Posterior vena cava (tissue), 2 donors: ENCODE measurements around the gene TMEM44. TPM values are rescaled to one million over a fixed set of nuclear protein-coding genes. Genes with fewer than 3 reads are reported as not detected.

Experiments
- DNase-seq: peaks from one replicate; pipeline ENCODE4 v3.0.0-alpha.2; 2020; ENCODE audit warnings: low spot score
- intact Hi-C, 2 donors: fragments of 100-400 bp; cut with DNase I; formaldehyde crosslinking; loops; one replicate each; pipeline versions ENCODE4 v1.14.1 to v1.14.2; 2022 to 2023
- long read RNA-seq, 2 donors: library from polyadenylated mRNA; unstranded; transcript quantifications; one replicate each; pipeline ENCODE4 v2.0.0, GENCODE V29; 2020 to 2021
- total RNA-seq, 2 donors: library from RNA; stranded (reverse); fragmentation: NEBNext Ultra II Directional; extraction: Animal tissue kit (Norgen Biotek cat#: 25700); gene quantifications; one replicate each; pipeline ENCODE4 v1.2.1, GENCODE V29; 2021
- donor health status: DM: yes; HTN: yes; CAD: no.
- donor health status: DM: yes; HTN: yes; CAD: no.

Gene TMEM44, protein sequence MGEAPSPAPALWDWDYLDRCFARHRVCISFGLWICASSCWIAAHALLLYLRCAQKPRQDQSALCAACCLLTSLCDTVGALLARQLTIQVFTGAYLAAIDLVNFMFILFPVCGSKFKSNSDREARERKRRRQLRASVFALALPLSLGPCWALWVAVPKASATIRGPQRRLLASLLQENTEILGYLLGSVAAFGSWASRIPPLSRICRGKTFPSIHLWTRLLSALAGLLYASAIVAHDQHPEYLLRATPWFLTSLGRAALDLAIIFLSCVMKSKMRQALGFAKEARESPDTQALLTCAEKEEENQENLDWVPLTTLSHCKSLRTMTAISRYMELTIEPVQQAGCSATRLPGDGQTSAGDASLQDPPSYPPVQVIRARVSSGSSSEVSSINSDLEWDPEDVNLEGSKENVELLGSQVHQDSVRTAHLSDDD
- total RNA-seq, result 1 to 10 TPM; 9.2 to 9.4 TPM
- long read RNA-seq, donor 1, partial matches to known transcripts, result 1 of 9 reads
- long read RNA-seq, donor 1, other reads (novel, unspliced or antisense), result 4 of 9 reads
- long read RNA-seq, donor 2, partial matches to known transcripts, result 0 of 5 reads
- long read RNA-seq, donor 2, other reads (novel, unspliced or antisense), result 4 of 5 reads

DNA sequence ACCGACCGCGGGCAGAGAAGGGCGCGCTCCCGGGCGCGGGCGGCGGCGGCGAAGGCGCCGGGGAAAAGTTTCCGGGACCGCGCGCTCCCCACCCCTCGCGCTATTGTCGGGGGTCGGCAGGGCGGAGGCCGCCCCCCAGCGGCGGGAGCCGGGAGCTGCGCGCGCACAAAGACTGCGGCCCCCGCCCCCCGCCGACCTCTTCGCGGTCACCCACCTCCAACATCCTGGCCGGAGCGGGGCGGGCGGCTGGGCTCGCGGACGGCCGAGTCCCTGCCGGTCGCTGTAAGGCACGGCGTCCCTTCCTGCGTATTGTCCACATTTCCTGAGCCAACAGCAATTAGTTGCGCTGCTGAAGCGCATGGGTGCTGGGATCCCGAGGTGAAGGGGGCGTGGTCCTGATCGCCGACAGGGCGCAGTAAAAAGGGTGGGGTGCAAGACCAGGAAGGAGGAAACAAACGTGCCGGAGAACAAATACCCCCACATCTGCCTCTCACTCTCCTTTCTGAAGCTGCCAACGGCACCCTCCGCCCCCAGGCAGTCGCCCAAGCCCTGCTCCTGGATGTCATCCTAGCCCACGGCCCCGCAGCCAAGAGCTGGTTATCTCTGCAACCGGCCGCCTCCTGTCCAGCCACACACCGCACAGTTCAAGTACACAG, at the start of gene TMEM44:
TSS of gene TMEM44 (minus strand) at position 71 of the 656 bp plus-strand sequence. CDS start 204 bp downstream, outside the sequence.
- DNase-seq, result peak; percentile 89
- intact Hi-C loops, result loop anchor here in 1 of 2 donors (5.0 kb wide), 1 partner anchor 434 kb away; no protein-coding TSS in a partner anchor

DNA sequence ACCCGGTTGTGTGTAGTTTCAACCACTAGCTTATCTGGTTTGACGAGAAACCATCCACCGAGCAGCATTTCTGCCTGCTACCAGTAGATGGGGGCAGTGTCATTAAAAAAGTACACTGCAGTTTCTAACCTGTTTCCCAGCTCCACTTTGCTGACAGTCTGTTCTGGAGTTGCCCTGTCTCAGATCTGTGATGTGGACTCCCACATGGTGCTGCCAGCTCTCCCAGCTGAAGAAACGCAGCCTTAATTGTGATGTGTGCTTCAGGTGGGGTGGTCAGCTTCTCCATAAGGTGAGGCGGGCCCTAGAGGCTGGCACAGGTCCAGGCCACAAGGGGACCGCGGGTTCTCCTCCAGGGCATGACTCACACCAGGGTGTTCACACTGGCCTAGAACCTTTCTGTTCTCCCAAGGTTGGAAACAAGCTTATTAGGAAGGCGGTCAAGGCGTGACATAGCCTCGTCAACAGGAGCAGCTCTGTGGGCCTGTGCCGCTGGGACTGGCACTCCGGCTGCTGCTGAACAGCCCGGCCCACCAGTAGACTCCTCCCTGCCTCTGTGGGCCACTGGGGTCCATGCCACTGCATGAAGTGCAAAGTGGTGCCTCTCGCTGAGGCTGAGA, 49.6 kb upstream of the TMEM44 start:
- DNase-seq, result peak; percentile 83
- intact Hi-C loops, result loop anchor here in 1 of 2 donors (2.0 to 10.0 kb wide), 3 partner anchors 192 to 842 kb away; no protein-coding TSS in a partner anchor

DNA sequence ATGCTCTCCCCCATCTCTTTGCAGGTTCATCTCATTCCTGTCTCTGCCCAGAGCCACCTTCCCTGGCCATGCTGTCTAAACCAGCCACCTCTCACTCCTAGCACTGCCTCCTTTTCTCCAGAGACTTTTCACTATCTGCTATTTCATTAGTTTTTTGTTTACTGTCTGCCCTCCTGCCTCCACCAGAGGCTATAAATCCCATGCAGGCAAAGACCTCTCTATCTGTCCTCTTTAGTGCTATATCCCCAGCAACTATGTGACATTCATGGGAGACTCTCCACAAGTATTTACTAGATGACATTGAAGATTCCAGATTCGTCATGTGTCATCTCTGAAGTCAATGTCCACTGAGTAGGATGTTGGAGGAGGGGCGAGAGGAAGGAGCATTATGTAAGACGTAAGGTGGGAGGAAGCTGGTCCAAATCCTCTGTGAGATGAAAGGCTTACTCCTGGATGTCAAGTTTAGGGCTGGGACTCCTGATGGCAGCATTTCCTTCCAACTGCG, 49.0 kb upstream of the TMEM44 start:
- DNase-seq, result no peak

DNA sequence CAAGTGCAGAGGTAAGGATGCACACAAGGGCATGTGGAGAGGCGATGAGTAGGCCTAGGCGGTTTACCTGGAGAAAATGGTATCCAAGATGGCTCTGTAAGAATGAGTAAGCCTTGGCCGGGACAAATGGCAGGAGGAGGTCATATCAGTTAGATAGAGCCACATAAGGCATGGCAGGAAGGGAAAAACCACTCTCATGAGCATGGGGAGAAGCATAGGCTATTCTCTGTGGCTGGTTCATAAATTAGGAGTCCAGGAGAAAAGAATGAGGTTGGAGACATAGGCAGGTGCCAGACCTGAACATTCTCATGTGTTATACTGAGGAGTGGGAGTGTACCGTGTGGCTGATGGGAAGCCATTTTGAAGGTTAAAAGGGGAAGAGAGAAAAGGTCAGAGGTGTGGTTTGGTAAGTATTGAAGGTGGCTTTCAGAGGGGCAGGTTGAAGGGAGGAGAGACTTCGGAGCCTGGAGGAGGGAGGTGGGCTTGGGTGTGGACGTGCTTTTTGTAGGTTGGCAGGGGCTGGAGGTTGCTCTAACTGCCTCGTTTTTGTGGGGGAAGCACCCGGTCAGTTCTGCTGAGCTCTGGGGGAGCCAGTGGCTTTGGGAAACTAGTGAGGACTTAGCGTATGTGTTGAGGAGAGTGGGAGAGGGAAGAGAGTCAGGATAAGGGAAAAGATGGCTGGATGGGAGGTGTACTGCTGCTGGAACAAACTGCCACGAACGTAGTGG, 47.8 kb upstream of the TMEM44 start:
- intact Hi-C loops, result loop anchor here in 1 of 2 donors (2.0 to 10.0 kb wide), 3 partner anchors 194 to 844 kb away; no protein-coding TSS in a partner anchor
- DNase-seq, result no peak

More for the DNA sequence above, 49.0 kb upstream of the TMEM44 start:
- intact Hi-C loops, result loop anchor here in 1 of 2 donors (2.0 to 10.0 kb wide), 3 partner anchors 193 to 843 kb away; no protein-coding TSS in a partner anchor

DNA sequence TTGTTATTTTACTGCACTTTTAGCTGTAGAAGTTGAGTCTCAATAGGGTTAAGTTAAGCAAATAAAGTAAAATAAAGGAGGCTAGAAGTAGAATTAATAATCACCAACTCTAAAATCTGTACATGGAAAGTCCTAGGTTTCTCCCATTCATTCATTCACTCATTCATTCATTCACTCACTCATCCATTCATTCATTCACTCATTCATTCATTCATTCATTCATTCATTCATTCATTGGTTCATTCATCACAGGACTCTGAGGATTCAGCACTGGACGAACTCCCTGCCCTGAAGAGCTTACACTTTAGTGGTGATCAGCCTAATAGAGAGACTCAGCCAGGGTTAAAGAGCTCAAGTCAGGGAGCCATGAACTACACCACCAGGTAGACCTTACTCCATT, 43.3 kb upstream of the TMEM44 start:
- DNase-seq, result no peak
- intact Hi-C loops, result loop anchor here in 1 of 2 donors (10.0 kb wide), 1 partner anchor 848 kb away; no protein-coding TSS in a partner anchor

DNA sequence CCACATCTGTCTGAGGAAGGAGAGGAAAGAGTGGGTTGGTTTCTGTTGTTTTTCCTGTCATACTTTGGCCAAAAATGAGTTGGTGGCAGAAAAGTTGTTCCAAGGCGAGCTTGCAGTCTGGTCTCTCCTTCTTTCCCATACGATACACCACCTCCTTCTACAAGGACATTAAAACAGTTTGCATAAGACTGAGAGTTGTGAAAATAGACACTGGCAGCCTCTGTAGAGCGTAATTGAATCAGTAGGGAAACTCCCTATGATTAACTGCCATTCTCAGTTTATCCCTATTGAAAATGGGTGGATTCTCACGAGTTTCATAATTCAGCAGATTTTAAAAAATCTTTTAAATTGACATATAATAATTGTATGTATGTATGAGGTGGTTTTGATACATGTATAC, 42.5 kb upstream of the TMEM44 start:
- no peak for DNase-seq
- intact Hi-C loops, result loop anchor here in 1 of 2 donors (10.0 kb wide), 1 partner anchor 849 kb away; no protein-coding TSS in a partner anchor

DNA sequence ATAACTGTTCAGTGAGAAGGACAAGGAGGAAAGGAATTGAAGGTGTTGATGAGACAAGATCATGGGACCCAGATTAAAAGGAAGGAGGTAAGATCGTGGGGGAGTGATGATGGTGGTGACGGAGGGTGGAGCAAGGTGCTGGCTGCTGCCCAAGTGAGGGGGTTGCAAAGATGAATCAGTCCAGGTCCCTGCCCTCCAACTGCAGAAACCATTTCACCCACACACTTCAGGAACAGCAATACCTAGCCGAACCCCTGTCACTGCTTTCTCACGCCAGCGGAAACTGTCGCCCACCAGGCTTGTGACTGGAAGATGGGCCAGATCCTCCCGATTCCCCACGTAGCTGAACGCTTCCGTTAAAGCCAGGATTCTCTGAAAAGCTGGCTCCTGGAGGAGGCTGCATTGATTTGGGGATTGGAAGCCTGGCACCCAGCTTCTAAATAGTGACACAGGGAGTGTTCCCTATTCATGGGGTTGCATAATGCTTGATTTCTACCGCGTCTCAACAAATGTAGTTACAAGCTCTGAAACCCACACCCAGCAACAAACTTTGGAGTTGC, 41.9 kb upstream of the TMEM44 start:
- intact Hi-C loops, result loop anchor here in 1 of 2 donors (10.0 kb wide), 1 partner anchor 850 kb away; no protein-coding TSS in a partner anchor

DNA sequence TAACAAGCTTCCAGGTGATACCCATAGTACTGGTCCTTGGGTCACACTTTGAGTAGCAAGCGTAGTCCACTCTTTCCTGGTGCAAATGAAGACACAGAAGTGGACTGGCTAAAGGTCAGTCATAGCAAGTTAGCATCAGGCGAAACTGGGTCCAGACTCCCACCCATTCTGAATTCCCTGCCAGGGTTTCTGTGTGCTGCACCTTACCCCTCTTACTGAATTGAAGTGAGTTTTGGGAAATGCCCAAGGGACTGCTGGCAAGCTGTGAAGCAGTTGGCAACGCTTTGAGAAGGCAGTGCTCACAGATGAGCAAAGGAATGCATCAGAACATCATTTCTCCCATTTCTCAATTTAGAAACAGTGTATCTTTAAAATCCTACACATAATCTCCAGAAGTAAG, 40.5 kb upstream of the TMEM44 start:
- intact Hi-C loops, result loop anchor here in 1 of 2 donors (10.0 kb wide), 1 partner anchor 851 kb away; no protein-coding TSS in a partner anchor
- DNase-seq, result no peak

More for the DNA sequence above, 41.9 kb upstream of the TMEM44 start:
- no peak for DNase-seq

DNA sequence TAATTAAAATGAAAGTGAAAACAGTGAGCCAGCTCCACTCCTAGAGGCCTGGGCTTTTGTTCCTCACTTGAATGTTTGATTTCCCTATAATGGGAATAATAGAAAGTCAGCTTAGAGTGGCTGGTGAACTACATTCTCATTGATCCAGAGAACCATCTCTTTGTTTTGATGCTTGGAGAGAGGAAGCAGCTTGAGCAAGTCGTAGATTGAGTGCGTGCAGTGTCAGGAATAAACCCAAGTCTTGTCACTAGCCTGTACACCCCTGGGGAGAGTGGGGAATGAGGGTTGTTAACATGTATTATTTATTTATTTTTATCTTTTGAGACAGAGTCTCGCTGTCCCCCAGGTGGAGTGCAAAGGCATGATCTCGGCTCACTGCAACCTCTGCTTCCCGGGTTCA, 39.7 kb upstream of the TMEM44 start:
- intact Hi-C loops, result loop anchor here in 1 of 2 donors (10.0 kb wide), 1 partner anchor 852 kb away; no protein-coding TSS in a partner anchor
- DNase-seq, result no peak

DNA sequence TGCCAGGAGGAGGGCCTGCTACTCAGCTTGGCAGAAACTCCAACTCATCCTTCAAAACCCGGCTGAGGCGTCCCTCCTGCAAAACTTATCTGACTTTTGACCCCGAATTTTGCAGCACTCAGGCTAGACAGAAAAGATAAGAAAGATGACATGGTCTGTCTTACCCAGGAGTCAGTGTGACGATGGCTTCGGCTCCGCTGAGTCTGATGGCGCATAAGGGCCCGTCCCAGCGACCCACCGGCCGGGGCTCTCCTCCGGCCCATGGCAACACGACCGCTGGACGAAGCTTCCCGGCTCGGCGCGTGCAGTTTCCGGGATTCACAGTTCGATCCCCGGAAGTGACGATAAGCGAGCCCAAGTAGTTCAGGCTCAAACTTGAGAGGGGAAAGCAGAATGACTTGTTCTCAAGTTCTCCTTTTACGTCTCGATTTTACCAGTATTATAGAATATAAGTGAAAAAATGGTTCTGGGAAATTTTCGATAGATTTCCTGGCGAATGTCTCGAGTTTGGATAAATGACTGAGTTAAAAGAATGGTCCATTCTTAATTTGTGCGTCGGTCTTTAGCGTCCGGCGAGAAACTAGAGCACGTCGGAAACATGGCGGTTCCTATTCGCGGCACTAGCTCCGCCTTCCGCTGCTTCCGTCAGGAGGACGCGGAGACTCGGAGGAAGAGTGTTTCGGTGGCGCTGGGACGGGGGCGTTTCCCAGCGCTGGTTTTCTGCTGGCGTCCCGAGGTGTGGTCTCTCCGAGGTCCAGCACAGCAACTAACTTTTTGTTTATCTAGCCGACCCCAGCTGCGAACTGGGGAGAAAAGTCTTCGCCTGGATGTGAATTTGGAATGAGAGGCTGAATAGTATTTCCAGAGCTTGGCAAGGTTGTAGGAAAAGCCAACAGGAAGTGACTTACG, 38.9 kb upstream of the TMEM44 start, which contains the start of gene LSG1:
TSS of gene LSG1 (minus strand) at position 292 of the 909 bp plus-strand sequence. CDS start at position 263, 29 bp downstream.
- peak; percentile 98 for DNase-seq
- intact Hi-C loops, result loop anchor here in 1 of 2 donors (10.0 kb wide), 1 partner anchor 853 kb away; no protein-coding TSS in a partner anchor

DNA sequence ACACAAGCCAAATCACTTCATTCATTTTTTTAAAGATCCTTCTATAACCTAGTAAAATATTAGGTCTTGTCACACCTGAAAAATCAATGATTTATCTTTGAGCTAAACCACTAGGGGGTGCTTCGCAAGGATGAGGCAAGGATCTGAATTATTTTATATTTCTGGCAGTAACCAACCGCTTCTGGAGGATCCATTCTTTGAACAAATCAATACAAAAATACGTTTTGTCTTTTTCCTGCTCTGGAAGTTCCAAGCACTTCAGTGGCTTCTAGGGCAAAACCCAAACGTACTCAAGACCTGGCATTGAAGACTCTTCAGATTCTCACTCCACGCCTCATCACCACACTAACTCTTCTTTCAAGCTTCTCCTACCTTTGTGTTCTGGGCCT, 38.3 kb upstream of the TMEM44 start:
- intact Hi-C loops, result loop anchor here in 1 of 2 donors (10.0 kb wide), 1 partner anchor 853 kb away; no protein-coding TSS in a partner anchor
- DNase-seq, result no peak

DNA sequence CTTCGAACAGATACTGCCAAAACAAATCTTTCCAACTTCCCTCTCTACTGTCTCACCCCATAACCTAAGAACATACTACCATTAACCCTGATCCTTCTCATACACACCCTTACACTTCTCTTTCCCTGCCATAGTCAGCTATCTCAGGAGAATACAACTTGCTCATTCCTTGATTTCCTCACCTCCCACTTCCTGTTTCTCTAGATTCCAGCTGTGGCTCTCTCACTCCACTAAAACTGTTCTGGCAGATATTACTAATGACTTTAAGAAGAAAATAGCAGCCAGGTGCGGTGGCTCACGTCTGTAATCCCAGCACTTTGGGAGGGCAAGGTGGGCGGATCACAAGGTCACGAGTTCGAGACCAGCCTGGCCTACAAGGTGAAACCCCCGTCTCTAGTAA, 34.1 kb upstream of the TMEM44 start:
- no peak for DNase-seq
- intact Hi-C loops, result no loop called here

DNA sequence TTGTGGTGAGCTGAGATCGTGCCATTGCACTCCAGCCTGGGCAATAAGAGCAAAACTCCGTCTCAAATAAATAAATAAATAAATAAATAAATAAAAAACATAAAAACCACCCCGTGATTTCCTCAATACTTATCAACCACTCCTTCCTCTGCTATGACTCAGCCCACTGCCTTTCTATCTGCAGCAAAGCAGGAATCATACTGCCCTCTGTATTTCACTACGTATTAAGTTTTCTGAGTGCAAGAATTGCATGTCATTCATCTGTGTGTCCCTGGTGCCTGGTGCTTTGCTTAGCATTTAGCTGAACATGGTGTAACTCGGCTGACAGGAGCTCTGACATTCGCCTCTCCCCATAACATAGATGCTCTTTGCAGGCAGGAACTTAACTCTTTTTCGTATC, 31.6 kb upstream of the TMEM44 start:
- no peak for DNase-seq
- intact Hi-C loops, result no loop called here

DNA sequence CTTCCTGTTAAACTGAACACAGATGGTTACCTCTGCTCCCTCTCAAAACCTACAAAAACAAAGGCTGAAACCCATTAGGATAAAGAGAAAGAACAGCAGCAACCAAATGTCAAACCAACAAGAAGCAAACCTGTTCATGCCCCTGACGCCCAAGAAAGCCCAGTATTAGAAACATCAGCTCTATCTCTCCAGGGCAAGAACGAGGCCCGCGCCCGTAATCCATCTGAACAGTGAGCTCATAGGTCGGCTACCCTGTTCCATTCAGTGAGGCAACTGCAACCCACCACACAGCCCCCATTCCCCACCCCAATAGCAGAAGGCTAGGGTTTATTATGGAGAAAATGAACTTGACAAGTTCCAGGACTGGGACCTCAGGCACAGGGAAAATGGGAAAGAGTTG, 28.7 kb upstream of the TMEM44 start:
- no peak for DNase-seq
- intact Hi-C loops, result no loop called here

DNA sequence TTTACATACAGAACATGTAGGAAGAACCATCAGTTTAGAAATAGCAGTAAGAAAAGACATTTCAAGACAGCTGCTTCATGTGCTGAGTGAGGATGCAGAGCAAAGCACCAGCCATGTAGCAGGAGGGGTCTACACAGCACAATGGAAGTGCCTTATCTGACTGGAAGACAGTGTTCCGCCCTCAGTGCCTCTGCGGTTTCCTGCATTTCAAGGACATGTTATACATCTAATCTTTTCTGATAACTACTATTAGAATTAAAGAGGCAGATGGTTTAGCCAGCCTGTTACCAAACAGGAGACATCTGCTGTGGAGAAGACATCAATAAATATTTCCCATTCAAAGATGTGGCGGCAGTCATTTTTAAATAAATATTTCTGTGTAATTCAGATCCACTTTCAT, 28.2 kb upstream of the TMEM44 start:
- intact Hi-C loops, result no loop called here
- DNase-seq, result no peak

DNA sequence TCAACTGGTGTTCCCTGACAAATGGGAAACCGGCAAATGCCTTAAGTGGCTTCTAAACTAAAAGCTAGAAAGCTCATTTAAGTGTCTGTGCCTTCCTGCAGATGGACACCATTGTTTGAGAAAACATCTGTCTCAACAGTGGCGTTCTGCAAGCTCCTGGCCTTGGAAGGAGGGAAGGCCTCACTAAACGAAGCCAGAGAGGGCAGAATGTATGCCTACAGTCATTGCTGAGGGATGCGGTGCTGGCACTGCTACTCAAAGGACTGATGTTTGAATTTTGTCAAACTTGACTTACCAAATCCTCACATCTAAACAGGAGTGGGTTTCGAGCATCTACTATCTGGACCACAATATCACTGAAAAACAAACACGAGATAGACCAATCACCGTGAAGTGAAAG, 26.6 kb upstream of the TMEM44 start:
- DNase-seq, result no peak
- intact Hi-C loops, result no loop called here
